Motor neuron (in vitro differentiated cells): ENCODE results near the gene SLX9. TPM values are rescaled to one million over a fixed set of nuclear protein-coding genes. Genes with fewer than 3 reads are reported as not detected.
"Not testable (repeated sequence)": the region's sequence is repeated elsewhere in the genome, so short reads cannot be mapped to it uniquely, and the experiment has no call there.

Experiments used
- ATAC-seq, 8 experiments: fragments of 200-7000 bp; cut with Tn5 transposase; replicated peaks in 6 of 8; 2 replicates each; pipeline ENCODE4 v1.8.0; 2021; ENCODE audit warnings: mild to moderate bottlenecking in 8 of 8, moderate library complexity in 8 of 8
- H3K27ac ChIP-seq, 2 donors: fragments of 250-450 bp; sonication (Bioruptor Pico); 2 replicates each; pipeline ENCODE4 v1.9.0; 2021; ENCODE audit warnings: antibody characterized with exemption in 2 of 2, mild to moderate bottlenecking in 2 of 2, moderate library complexity in 1 of 2
- H3K4me1 ChIP-seq, 2 donors: fragments of 250-450 bp; sonication (Bioruptor Pico); replicated peaks in 1 of 2; 2 replicates each; pipeline ENCODE4 v1.6.1; 2021; ENCODE audit warnings: antibody characterized with exemption in 2 of 2, mild to moderate bottlenecking in 2 of 2, moderate library complexity in 1 of 2
- H3K4me3 ChIP-seq, 5 donors: fragments of 250-450 bp; sonication (Bioruptor Pico); 2 replicates each; pipeline ENCODE4 v1.9.0; 2021; ENCODE audit warnings: antibody characterized with exemption in 5 of 5, mild to moderate bottlenecking in 5 of 5, moderate library complexity in 4 of 5
- WGBS, 10 experiments: fragments of 450-650 bp; shearing (Covaris generic); methylation state at CpG; one replicate each; pipeline ENCODE4 v1.0.0; 2022; 5-methylcytosine and 5-hydroxymethylcytosine counted together
- in situ Hi-C, 9 experiments: fragments of 400-800 bp; cut with MboI; loops; one replicate each; pipeline ENCODE4 v1.15.0; 2021; ENCODE audit warnings: low sequenced_read_pairs in 9 of 9, low pct_unique_long_range_greater_than_20kb in 2 of 9; ENCODE audit not compliant: unreplicated experiment in 9 of 9
- total RNA-seq, 8 experiments: library from RNA; unstranded; fragments of 300-600 nt; gene quantifications; 2 replicates each; pipeline versions ENCODE4 v1.2.3 to v1.2.4, GENCODE V29; 2022

The SLX9 gene
- total RNA-seq, 8 experiments from 2014 or later: 9.8 to 41.2 (median 15.3) TPM

DNA sequence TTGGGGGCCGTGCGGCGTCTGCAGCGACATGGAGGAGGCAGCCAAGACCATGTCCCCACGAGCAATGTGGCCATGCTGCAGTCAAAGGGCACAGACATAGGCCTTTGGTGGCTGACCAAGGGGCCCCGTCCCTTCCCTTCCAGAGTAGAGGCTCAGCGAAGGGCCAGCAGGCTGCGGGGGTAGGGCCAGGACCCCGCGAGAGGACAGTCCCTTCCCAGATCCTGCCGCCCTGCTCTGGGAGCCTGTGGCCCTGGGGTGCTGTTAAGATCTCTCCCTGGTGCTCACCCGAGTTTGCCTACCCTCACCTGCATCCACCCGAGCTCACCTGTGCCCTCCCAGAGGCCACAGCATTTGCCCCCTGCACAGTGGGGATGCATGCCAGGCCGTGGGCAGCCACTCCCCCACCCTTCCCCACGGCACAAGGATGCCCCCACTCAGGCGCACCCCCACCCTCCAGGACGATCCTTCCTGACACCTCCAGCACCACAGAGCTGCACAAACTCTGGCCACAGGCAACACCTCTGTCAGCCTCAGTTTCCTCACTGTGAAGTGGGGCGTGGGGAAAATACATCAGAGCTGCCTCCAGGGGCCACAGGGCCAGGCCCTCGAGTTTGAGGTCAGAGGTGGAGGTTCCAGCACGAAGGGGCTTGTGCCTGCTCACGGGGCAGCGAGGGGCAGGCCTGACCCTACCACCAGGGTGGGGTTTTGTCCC is 34.7 kb upstream of the SLX9 start:
- no peak for ATAC-seq
- no peak overlapping the region for H3K27ac ChIP-seq
- no peak overlapping the region for H3K4me3 ChIP-seq
- H3K4me1 ChIP-seq: no peaks in the 10 kb centered on the region
- in situ Hi-C loops: no loop called here
- 75 to 90% (median 80%) methylated on average over 1 to 9 of the region's 22 CpGs; no CpG with 5 or more reads in 5 of the 10 experiments for WGBS, 10 experiments

DNA sequence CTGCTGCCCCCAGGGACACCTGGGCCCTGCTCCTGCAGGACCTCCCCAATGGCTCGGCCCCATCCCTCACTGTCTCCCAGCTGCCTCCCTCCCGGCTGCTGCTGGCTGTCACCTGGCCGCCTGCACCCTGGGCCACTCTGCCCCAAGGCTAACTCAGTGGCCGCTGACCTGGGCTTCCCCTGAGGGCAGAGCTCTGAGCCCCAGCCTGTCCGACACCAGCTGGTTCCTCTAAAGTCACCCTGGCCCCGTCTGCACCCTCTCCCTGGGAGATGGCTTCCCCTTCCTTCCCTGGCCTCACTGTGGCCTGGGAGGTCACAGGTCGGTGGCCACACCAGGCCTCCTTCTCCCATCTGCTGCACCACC is 34.1 kb upstream of the SLX9 start:
- in situ Hi-C loops: no loop called here
- H3K4me1 ChIP-seq: no peaks in the 10 kb centered on the region
- no peak overlapping the region for H3K4me3 ChIP-seq
- no peak for ATAC-seq
- no peak overlapping the region for H3K27ac ChIP-seq
- WGBS, 10 experiments: 43 to 100% (median 80%) methylated on average over 1 to 5 of the region's 7 CpGs; no CpG with 5 or more reads in 7 of the 10 experiments

DNA sequence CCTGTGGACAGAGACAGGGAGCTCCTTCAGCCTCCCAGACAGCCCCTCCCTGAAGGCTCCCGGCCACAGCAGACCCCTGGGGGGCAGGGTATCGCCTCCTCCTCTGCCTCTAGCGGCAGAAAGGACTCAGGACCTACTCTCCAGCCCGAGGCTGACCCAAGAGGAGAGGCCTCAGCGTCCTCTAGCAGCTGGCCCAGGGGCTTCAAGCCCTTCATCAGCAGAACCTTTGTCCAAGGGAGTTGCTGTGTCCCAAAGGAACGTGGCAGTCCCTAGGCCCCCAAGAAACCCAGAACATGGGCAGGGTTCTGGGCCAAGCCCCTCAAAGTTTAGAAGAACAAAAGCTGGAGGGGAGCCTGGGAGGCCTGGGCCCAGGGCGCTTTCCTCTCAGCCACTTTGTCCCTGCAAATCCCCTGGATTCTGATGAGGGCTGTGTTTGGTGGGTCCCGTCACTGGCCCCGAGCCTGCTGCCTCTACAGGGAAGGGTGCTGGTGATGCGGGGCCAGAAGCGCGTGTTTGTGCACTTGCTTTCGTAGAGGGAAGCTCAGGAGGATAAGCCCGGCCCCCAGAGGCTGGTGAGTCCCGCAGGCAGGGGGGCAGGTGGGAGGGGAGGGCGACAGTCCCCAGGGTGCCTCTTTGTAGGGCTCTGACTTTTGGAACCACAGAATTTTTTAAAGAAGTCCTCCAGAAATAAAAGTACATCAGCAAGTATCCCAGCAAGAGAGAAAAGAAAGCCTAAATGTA is 32.4 kb upstream of the SLX9 start:
- ATAC-seq: peak in 1 of 8 experiments; percentile 10
- no peak overlapping the region for H3K4me3 ChIP-seq
- no peak overlapping the region for H3K27ac ChIP-seq
- H3K4me1 ChIP-seq: no peaks in the 10 kb centered on the region
- in situ Hi-C loops: no loop called here
- 0 to 80% (median 28%) methylated on average over 1 to 5 of the region's 16 CpGs; no CpG with 5 or more reads in 5 of the 10 experiments for WGBS, 10 experiments

DNA sequence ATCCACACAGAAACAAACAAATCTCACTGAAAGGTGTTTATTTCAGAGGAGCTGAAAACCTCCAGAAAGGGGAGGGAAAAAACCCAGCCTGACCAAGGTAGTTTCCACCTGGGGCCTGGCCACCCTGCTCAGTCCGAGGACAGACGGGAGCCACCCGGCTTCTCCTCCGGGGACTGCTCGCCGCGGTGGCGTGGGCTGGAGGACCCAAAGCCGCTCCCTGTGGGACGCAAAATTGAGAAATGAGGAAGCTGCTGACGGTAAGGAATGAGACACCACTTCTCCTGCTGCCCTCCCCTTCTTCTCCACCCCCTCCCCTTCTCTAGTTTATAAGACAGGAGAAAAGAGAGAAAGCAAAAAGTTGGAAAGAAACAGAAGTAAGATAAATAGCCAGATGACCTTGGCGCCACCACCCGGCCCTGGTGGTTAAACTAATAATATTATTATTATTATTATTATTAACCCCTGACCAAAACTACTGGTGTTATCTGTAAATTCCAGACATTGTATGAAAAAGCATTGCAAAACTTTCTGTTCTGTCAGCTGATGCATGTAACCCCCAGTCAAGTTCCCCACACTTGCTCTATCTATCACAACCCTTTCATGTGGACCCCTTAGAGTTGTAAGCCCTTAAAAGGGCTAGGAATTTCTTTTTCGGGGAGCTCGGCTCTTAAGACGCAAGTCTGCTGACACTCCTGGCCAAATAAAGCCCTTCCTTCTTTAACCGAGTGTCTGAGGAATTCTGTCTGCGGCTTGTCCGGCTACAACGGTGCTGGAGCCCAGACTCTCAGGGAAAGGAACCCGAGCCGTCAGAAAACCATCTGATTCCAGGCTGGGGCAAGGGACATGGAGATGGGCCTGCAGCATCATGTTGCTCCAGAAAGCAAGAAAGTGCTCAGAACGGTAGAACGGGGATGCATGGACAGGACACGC is 31.6 kb upstream of the SLX9 start:
- ATAC-seq: peak in 1 of 8 experiments; percentile 59
- WGBS, 10 experiments: 0 to 78% (median 47%) methylated on average over 1 to 10 of the region's 25 CpGs; no CpG with 5 or more reads in 2 of the 10 experiments

DNA sequence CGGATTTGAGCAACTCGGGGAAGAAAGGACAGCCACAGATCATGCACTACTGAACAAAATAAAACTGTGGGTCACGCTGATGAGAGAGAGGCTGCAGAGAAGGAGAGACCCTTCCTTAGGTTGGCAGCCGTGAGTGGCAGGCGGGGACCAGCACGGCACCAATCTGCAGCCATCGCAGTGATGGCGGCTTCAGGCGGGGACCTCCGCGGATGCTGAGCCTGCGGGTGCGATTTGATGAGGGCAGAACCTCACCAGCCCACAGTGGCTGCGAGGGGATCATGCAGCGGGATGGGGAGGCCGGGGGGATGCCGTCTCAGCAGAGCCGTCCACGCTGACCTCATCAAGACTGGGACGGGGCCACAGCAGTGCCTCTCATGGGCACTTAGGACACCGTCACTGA is 30.9 kb upstream of the SLX9 start:
- peak in 2 of 8 experiments; percentile 15 to 16 for ATAC-seq
- Histone ChIP-seq H3K27ac (no peak overlapping the region), H3K4me3 (no peak overlapping the region), H3K4me1 (no peaks in the 10 kb centered on the region)
- 0 to 90% (median 64%) methylated on average over 1 to 6 of the region's 21 CpGs; no CpG with 5 or more reads in 6 of the 10 experiments for WGBS, 10 experiments
- in situ Hi-C loops: no loop called here

More for the DNA sequence above, 31.6 kb upstream of the SLX9 start:
- no peaks in the 10 kb centered on the region for H3K4me1 ChIP-seq
- no peak overlapping the region for H3K4me3 ChIP-seq
- no peak overlapping the region for H3K27ac ChIP-seq
- in situ Hi-C loops: no loop called here

DNA sequence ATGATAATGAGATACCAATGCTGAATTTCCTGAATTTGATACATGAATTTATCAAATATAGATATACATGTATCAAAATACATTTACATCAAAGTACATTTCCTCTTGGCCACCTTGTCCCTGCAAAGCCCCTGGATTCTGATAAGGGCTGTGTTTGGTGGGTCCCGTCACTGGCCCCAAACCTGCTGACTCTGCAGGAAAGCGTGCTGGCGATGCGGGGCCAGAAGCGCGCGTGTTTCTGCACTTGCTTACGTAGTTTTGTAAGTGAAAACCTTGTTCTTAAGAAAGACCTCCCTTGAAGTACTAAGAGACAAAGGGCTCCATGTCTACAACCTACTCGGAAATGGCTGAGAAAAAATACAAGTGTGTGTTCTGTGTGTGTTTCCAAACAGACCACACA is 30.1 kb upstream of the SLX9 start:
- 59 to 100% (median 85%) methylated on average over 1 to 9 of the region's 9 CpGs; no CpG with 5 or more reads in 5 of the 10 experiments for WGBS, 10 experiments
- in situ Hi-C loops: no loop called here
- Histone ChIP-seq H3K27ac (no peak overlapping the region), H3K4me1 (no peaks in the 10 kb centered on the region), H3K4me3 (no peak overlapping the region)
- no peak for ATAC-seq

DNA sequence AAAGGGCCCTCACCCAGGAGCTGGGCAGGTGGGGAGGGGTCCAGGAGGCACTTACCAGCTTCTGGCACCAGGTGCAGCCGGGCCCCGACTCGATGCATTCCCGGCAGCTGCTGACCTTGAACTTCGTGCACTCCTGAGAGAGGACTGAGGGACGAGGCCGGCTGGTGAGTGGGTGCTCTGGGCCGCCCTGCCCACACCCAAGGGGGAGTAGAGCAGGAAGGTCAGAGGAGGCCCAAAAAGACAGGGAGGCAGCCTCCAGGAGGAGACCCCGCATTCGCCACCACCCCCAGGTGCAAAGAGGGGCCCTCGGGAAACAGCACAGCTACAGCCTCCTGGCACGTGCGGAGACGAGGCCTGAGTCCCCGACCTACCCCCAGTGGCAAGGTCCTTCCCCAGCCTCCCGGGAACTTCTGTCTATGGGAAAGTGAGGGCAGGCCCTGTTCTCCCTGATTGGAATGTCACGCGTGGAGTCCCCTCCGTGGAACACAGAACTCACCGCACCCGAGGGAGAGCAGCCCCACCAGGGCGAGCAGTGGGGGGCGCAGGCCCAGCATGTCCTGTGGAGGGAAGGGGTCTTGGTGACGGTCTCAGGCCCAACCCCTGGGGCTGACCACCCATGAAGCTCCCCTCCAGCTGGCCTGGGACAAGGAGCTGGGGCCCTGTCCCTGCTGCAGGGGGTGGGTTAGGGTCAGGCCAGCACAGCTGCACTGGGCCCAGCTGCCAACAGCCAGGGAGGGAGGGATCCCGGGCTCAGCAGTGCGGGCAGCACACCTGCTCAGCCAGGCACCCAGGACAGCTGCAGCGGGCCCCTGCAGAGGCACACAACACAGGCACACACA is 29.4 kb upstream of the SLX9 start:
- Histone ChIP-seq H3K4me3 (no peak overlapping the region), H3K27ac (no peak overlapping the region), H3K4me1 (no peaks in the 10 kb centered on the region)
- peak in 1 of 8 experiments; percentile 7 for ATAC-seq
- in situ Hi-C loops: no loop called here
- WGBS, 10 experiments: 0 to 100% (median 66%) methylated on average over 2 to 3 of the region's 27 CpGs; no CpG with 5 or more reads in 6 of the 10 experiments

DNA sequence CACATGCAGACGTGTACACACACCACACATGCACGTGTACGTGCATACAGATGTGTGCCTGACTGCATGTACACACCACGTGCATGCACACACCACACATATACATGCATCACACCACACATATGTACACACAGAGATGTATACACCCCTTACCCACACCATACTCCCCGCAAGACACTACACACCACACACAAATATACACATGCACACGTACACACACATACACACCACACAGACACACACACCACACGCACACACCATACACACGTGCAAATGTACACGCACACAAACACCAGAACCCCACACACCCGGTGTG is 28.8 kb upstream of the SLX9 start:
- 70 to 100% methylated on average over 1 to 4 of the region's 10 CpGs; no CpG with 5 or more reads in 8 of the 10 experiments for WGBS, 10 experiments
- no peaks in the 10 kb centered on the region for H3K4me1 ChIP-seq
- H3K27ac ChIP-seq: no peak overlapping the region
- in situ Hi-C loops: no loop called here
- no peak overlapping the region for H3K4me3 ChIP-seq
- ATAC-seq: peak in 1 of 8 experiments; percentile 17

DNA sequence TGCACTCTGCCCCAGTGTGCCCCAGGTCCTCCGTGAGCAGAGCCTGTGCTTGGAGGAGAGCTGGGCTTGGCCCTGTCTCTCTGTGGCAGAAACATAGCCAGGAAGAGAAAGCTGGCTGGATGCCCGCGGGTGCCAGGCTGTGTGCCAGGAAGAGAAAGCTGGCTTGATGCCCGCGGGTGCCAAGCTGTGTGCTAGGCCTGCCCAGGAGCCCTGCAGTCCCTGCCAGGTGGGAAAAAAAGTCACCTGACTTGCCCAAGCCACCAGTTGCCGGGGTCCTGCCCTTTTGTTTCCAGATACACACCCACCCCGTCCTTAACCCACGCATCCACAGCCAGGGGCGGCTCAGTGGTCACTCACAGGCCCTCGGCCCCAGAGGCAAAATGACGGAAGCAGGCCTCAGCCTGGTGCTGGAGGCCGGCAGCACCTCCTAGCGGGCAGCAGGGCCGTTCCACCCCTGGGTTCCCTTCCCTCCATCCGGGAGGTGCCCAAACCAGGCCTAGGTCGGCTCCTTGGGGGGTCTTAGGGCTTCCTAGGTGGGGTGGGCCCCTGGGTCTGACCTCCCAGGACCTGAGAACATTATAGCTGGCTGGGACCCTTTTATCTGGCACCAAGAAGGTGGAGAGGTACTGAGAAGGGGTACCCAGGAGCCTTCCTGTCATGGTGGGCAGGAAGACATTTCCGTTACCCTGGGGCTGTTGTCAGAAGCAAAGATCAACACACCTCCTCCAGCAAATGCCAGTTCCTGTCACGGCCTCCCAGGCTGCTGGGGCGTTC is 28.3 kb upstream of the SLX9 start:
- in situ Hi-C loops: no loop called here
- H3K4me3 ChIP-seq: no peak overlapping the region
- 14 to 81% (median 63%) methylated on average over 2 to 7 of the region's 19 CpGs; no CpG with 5 or more reads in 4 of the 10 experiments for WGBS, 10 experiments
- no peak overlapping the region for H3K27ac ChIP-seq
- H3K4me1 ChIP-seq: no peaks in the 10 kb centered on the region
- peak in 5 of 8 experiments; percentile 9 to 59 (median 52) for ATAC-seq

DNA sequence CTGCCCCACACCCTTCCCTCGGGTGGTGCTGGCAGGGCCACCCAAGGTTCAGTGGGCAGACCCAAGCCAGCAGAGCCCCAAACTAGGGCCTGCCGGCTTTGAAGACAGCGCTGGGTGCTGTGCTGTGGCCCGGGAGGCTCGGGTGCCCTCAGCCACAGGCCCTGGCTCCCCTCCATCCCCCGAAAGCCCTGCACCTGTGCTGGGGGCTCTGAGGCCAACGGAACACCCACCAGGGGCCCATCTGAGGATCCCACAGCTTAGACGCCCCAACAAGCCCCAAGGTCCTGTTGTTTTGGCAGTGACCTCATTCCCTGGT is 27.7 kb upstream of the SLX9 start:
- Histone ChIP-seq H3K27ac (no peak overlapping the region), H3K4me3 (no peak overlapping the region), H3K4me1 (no peaks in the 10 kb centered on the region)
- WGBS, 10 experiments: 8 to 50% methylated on average over 1 to 2 of the region's 8 CpGs; no CpG with 5 or more reads in 8 of the 10 experiments
- in situ Hi-C loops: no loop called here
- no peak for ATAC-seq

DNA sequence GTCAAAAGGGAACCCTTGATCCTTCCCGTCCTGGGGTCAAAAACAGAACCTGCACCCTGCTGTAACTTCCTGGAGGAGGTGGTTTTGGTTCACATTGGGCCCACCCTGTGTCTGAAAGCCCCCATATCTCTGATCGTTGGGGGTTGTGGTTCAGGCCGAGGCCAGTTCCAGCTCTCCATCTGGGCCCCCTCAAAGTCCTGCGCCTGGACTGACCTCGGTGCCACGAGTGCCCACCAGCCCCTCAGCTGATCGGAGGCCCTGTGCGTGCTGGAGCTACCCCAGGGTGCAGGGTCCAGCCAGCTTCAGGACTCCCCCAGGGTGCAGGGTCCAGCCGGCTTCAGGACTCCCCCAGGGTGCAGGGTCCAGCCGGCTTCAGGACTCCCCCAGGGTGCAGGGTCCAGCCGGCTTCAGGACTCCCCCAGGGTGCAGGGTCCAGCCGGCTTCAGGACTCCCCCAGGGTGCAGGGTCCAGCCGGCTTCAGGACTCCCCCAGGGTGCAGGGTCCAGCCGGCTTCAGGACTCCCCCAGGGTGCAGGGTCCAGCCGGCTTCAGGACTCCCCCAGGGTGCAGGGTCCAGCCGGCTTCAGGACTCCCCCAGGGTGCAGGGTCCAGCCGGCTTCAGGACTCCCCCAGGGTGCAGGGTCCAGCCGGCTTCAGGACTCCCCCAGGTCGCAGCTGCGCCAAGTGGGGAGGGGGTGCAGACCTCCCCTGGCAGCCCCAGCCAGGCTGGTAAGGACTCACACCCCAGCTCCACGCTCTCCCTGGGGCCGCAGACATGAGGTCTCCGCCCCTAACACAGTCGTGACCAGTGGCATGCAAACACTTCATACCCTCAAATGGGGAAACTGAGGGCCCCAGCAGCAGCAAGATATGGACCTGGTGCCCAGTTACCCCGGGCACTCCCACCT is 27.1 kb upstream of the SLX9 start:
- 40 to 80% (median 76%) methylated on average over 1 to 6 of the region's 25 CpGs; no CpG with 5 or more reads in 5 of the 10 experiments for WGBS, 10 experiments
- ATAC-seq, in situ Hi-C loops: not testable (repeated sequence)

More for the DNA sequence above, 27.1 kb upstream of the SLX9 start:
- not testable (repeated sequence) for H3K4me1 ChIP-seq, H3K27ac ChIP-seq, H3K4me3 ChIP-seq
